GM23248 (cell line): ENCODE data around the gene PGD. TPM values are rescaled to one million over a fixed set of nuclear protein-coding genes. Genes with fewer than 3 reads are reported as not detected.
A peak's percentile ranks its signal among the peaks of the same experiment; 100 is the strongest.

Experiments used
- DNase-seq: peaks from one replicate; pipeline ENCODE4 v3.0.0-alpha.2; 2015
- H2AFZ ChIP-seq: fragments of 200-600 bp; sonication (generic); 2 replicates; pipeline ENCODE4 v1.6.1; 2016; ENCODE audit warnings: antibody characterized with exemption
- H3F3A ChIP-seq: fragments of 200-600 bp; sonication (generic); 2 replicates; pipeline ENCODE4 v1.6.1; 2016; ENCODE audit warnings: mild to moderate bottlenecking, antibody characterized with exemption, mixed run types; ENCODE audit not compliant: insufficient read depth
- H3K27ac ChIP-seq: fragments of 200-600 bp; sonication (generic); 2 replicates; pipeline ENCODE4 v1.5.1; 2016; ENCODE audit warnings: mild to moderate bottlenecking
- H3K27me3 ChIP-seq: fragments of 200-600 bp; sonication (generic); replicated peaks from 2 replicates; pipeline ENCODE4 v1.6.1; 2016; ENCODE audit warnings: mild to moderate bottlenecking; ENCODE audit not compliant: insufficient read depth
- H3K36me3 ChIP-seq: fragments of 200-600 bp; sonication (generic); 2 replicates; pipeline ENCODE4 v1.6.1; 2016; ENCODE audit warnings: low read depth, mild to moderate bottlenecking
- H3K4me1 ChIP-seq: fragments of 200-600 bp; sonication (generic); 2 replicates; pipeline ENCODE4 v1.6.1; 2016; ENCODE audit warnings: mild to moderate bottlenecking; ENCODE audit not compliant: insufficient read depth
- H3K4me2 ChIP-seq: fragments of 200-600 bp; sonication (generic); one replicate; pipeline ENCODE4 v1.6.1; 2016; ENCODE audit warnings: mild to moderate bottlenecking; ENCODE audit not compliant: unreplicated experiment
- H3K4me3 ChIP-seq: fragments of 200-600 bp; sonication (generic); 2 replicates; pipeline ENCODE4 v1.5.1; 2016; ENCODE audit warnings: mild to moderate bottlenecking
- H3K79me2 ChIP-seq: fragments of 200-600 bp; sonication (generic); 2 replicates; pipeline ENCODE4 v1.6.1; 2016; ENCODE audit warnings: mild to moderate bottlenecking; ENCODE audit not compliant: insufficient read depth
- H3K9ac ChIP-seq: fragments of 200-600 bp; sonication (generic); 2 replicates; pipeline ENCODE4 v1.6.1; 2016; ENCODE audit warnings: mild to moderate bottlenecking
- H3K9me2 ChIP-seq: fragments of 200-600 bp; sonication (generic); 2 replicates; pipeline ENCODE4 v1.6.1; 2016; ENCODE audit warnings: mixed run types, mild to moderate bottlenecking, moderate library complexity; ENCODE audit not compliant: insufficient read depth
- H3K9me3 ChIP-seq: fragments of 200-600 bp; sonication (generic); one replicate; pipeline ENCODE4 v1.6.1; 2017; ENCODE audit warnings: low read depth
- H4K20me1 ChIP-seq: fragments of 200-600 bp; sonication (generic); 2 replicates; pipeline ENCODE4 v1.6.0; 2016; ENCODE audit not compliant: insufficient read depth
- EZH2 ChIP-seq: fragments of 200-600 bp; sonication (generic); IDR thresholded peaks from 2 replicates; pipeline ENCODE4 v1.6.1; 2018; ENCODE audit warnings: antibody characterized with exemption, mild to moderate bottlenecking; ENCODE audit not compliant: insufficient read depth, poor library complexity, severe bottlenecking
- EZH2phosphoT487 ChIP-seq: fragments of 200-600 bp; sonication (generic); IDR thresholded peaks from 2 replicates; pipeline ENCODE4 v1.6.1; 2018; ENCODE audit warnings: antibody characterized with exemption, moderate library complexity, mild to moderate bottlenecking, low read depth; ENCODE audit not compliant: insufficient read depth
- WGBS, 2 experiments: methylation state at CpG; one replicate each; pipeline ENCODE4 v1.1.6; 2015 to 2017; ENCODE audit warnings: low lambda C conversion rate in 2 of 2, low coverage in 1 of 2; ENCODE audit errors: missing lambda C conversion rate in 2 of 2; 5-methylcytosine and 5-hydroxymethylcytosine counted together
- in situ Hi-C: fragments of 300-500 bp; cut with MboI; formaldehyde crosslinking; loops from 2 replicates; pipeline ENCODE4 v1.15.0; 2020
- polyA plus RNA-seq: library from polyadenylated mRNA; unstranded; fragments of >200 nt; fragmentation: Nextera tagmentation; extraction: Ambion mirVana; gene quantifications from 2 replicates; pipeline ENCODE4 v1.2.1, GENCODE V29; 2016
- total RNA-seq: library from RNA; depleted of rRNA; stranded (reverse); fragments of >200 nt; shearing (Covaris generic); gene quantifications from 2 replicates; pipeline ENCODE4 v1.2.3, GENCODE V29; 2014

Gene PGD
- total and polyA plus RNA-seq, 2 experiments from 2014 or later, result 51.7 to 61.4 TPM

DNA sequence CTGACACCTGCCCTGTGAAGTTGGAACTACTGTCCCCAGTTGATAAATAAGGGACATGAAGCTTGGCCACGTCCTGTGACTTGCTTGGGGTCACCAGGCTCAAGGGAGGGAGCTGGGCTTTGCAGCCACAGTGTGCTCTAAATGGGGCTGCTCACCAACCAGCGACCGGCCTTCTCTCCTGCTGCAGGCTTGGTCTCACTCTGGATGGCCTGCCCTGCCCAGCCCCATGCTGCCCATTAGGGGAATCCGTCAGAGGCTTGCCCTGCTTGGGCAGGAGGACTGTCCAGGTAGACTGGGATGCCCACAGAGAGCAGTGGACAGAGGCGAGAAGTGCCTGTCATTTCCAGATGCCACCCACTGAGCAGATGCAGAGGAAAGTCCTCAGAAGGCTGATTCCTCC is 30.1 kb downstream of the PGD start:
- H4K20me1 ChIP-seq, result no peaks in the 10 kb centered on the region
- no peak overlapping the region for H2AFZ ChIP-seq
- TF ChIP-seq EZH2 (no peak), EZH2phosphoT487 (no peak)
- H3K9me3 ChIP-seq, result no peaks in the 10 kb centered on the region
- no peak overlapping the region for H3K4me3 ChIP-seq
- no peak overlapping the region for H3K27ac ChIP-seq
- no peak for DNase-seq
- H3K36me3 ChIP-seq, result no peaks in the 10 kb centered on the region
- H3K79me2 ChIP-seq, result peaks cover 18% of the 10 kb centered on the region
- H3K4me1 ChIP-seq, result peaks cover 10% of the 10 kb centered on the region
- H3K4me2 ChIP-seq, result no peak overlapping the region
- H3K9ac ChIP-seq, result no peak overlapping the region
- H3K27me3 ChIP-seq, result no peaks in the 10 kb centered on the region
- no peaks in the 10 kb centered on the region for H3F3A ChIP-seq
- in situ Hi-C loops, result no loop called here
- WGBS, 2 experiments, result 73 to 76% methylated on average over 5 of the region's 5 CpGs
- H3K9me2 ChIP-seq, result no peaks in the 10 kb centered on the region

DNA sequence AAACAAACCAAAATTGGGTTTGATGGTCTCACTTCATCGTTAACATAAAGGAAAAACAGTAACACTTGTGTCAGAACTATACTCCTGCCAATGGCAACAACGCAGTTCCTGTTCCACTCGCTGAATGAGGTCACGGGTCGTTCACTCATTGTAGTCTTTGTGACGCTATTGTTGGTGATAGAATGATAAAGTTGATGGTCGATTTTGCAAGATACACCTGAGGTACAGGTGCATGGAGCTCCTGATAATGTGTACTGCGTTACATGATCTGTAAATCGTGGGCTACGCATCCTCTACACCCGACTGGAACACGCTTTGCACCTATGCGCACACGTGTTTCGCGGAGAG is 31.0 kb downstream of the PGD start:
- Histone ChIP-seq H3K4me1 (peaks cover 10% of the 10 kb centered on the region), H2AFZ (peak overlapping the region; percentile 94), H3K4me2 (peak overlapping the region; percentile 98), H3K36me3 (no peaks in the 10 kb centered on the region), H4K20me1 (no peaks in the 10 kb centered on the region), H3K9me2 (no peaks in the 10 kb centered on the region), H3F3A (no peaks in the 10 kb centered on the region), H3K9ac (peak overlapping the region; percentile 92), H3K27ac (no peak overlapping the region), H3K4me3 (peak overlapping the region; percentile 95), H3K27me3 (no peaks in the 10 kb centered on the region), H3K79me2 (peaks cover 18% of the 10 kb centered on the region), H3K9me3 (no peaks in the 10 kb centered on the region)
- 15 to 17% methylated on average over 16 of the region's 16 CpGs for WGBS, 2 experiments
- in situ Hi-C loops, result no loop called here
- no peak for TF ChIP-seq EZH2
- no peak for TF ChIP-seq EZH2phosphoT487
- peak; percentile 63 for DNase-seq

GRCh38 chr1:10430216-10431069 is 31.6 kb downstream of the PGD start, which contains the start of gene CENPS:
Gene CENPS (plus strand): TSS chr1:10430433. CDS start chr1:10430518, 85 bp downstream.
- H3K36me3 ChIP-seq, result no peaks in the 10 kb centered on the region
- peaks cover 18% of the 10 kb centered on the region for H3K79me2 ChIP-seq
- peak within 1 kb of the TSS; percentile 94 for H2AFZ ChIP-seq
- peak within 1 kb of the TSS; percentile 95 for H3K4me3 ChIP-seq
- H3K27me3 ChIP-seq, result no peaks in the 10 kb centered on the region
- WGBS, 2 experiments, result 1% methylated on average over 54 to 63 of the region's 95 CpGs
- H4K20me1 ChIP-seq, result no peaks in the 10 kb centered on the region
- no peaks in the 10 kb centered on the region for H3K9me2 ChIP-seq
- in situ Hi-C loops, result no loop called here
- DNase-seq, result peak; percentile 96
- H3K9me3 ChIP-seq, result no peaks in the 10 kb centered on the region
- peak within 1 kb of the TSS; percentile 98 for H3K4me2 ChIP-seq
- H3F3A ChIP-seq, result no peaks in the 10 kb centered on the region
- H3K4me1 ChIP-seq, result peaks cover 10% of the 10 kb centered on the region
- TF ChIP-seq EZH2phosphoT487 (no peak), EZH2 (no peak)
- H3K9ac ChIP-seq, result peak within 1 kb of the TSS; percentile 92
- H3K27ac ChIP-seq, result peak within 1 kb of the TSS; percentile 76

GRCh38 chr1:10431070-10431730 is 32.3 kb downstream of the PGD start:
- H3K79me2 ChIP-seq, result peaks cover 18% of the 10 kb centered on the region
- H3K9ac ChIP-seq, result peak overlapping the region; percentile 92
- H3K27ac ChIP-seq, result peak overlapping the region; percentile 76
- H3K9me2 ChIP-seq, result no peaks in the 10 kb centered on the region
- TF ChIP-seq EZH2 (no peak), EZH2phosphoT487 (no peak)
- no peaks in the 10 kb centered on the region for H3K9me3 ChIP-seq
- H3K4me3 ChIP-seq, result peak overlapping the region; percentile 95
- no peaks in the 10 kb centered on the region for H3F3A ChIP-seq
- peak overlapping the region; percentile 98 for H3K4me2 ChIP-seq
- H2AFZ ChIP-seq, result peak overlapping the region; percentile 94
- no peaks in the 10 kb centered on the region for H3K27me3 ChIP-seq
- in situ Hi-C loops, result no loop called here
- no peaks in the 10 kb centered on the region for H3K36me3 ChIP-seq
- DNase-seq, result peak; percentile 70
- peaks cover 10% of the 10 kb centered on the region for H3K4me1 ChIP-seq
- H4K20me1 ChIP-seq, result no peaks in the 10 kb centered on the region
- 19 to 20% methylated on average over 30 of the region's 30 CpGs for WGBS, 2 experiments
